Sigmoid colon (tissue), 4 donors: ENCODE results near the gene ZNF691.

Source experiments
- CTCF ChIP-seq, 4 experiments: fragments of 450-650 bp in 3 of 4; fragments of 200-600 bp in 1 of 4; IDR thresholded peaks; one replicate each; pipeline ENCODE4 v1.5.1; 2016 to 2019; ENCODE audit warnings: antibody characterized with exemption in 4 of 4, mild to moderate bottlenecking in 3 of 4, moderate library complexity in 2 of 4
- POLR2A ChIP-seq, 2 donors: fragments of 450-650 bp; IDR thresholded peaks; one replicate each; pipeline ENCODE4 v1.6.1; 2016; ENCODE audit warnings: antibody characterized with exemption in 2 of 2, mild to moderate bottlenecking in 2 of 2, moderate library complexity in 2 of 2
- POLR2AphosphoS5 ChIP-seq, 4 donors: sonication (generic); formaldehyde crosslinking; IDR thresholded peaks; one replicate each; pipeline ENCODE4 v1.6.1; 2017; ENCODE audit warnings: antibody characterized with exemption in 4 of 4

DNA sequence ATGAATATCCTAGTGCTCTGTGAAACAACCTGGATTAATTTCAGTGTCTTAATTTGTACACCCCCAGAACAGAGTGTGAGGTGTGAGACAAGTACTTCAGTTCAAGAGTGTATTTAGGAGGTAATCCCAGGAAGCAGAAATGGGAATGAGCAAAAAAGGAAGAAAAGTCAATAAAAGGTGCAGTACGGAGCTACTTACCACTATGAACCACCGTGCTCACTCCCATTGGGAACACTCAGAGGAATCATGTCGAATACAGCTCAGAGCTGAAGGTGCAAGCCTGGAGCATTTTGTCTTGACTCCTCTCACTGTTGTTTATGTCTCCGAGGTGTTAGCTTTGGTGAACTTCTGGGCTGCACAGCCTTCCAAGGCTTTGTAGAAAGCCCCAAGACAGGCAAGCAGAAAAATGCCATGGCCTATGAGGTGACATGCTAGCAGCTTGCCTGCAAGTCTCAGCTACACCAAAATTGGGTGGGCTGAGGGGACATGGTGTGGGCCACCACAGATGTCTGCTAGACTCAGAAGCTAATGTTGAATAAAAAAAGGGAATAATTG lies 21.9 kb upstream of the ZNF691 start:
- TF ChIP-seq POLR2A (IDR thresholded peaks at IDR 0.05) = no peak
- no peak for TF ChIP-seq CTCF (IDR thresholded peaks at IDR 0.05)
- TF ChIP-seq POLR2AphosphoS5 (IDR thresholded peaks at IDR 0.05) = no peak
